Epithelial cell of esophagus (primary cell): Measurements from ENCODE around the gene IGFLR1.
A peak's percentile ranks its signal among the peaks of the same experiment; 100 is the strongest.

ENCODE experiments used
- DNase-seq: peaks from one replicate; pipeline ENCODE4 v3.0.0; 2010; ENCODE audit warnings: low read depth
- H3K4me3 ChIP-seq: 2 replicates; pipeline ENCODE4 v1.5.1; 2011; ENCODE audit warnings: mild to moderate bottlenecking, low read length, control low read depth
- TF ChIP-seq, protein P1 (sequence below): IDR thresholded peaks from 2 replicates; pipeline ENCODE4 v1.5.1; 2011; ENCODE audit warnings: low read depth, mild to moderate bottlenecking, low read length, control low read depth, inconsistent platforms; ENCODE audit not compliant: insufficient read depth; ENCODE audit errors: missing control alignments

Gene IGFLR1

DNA sequence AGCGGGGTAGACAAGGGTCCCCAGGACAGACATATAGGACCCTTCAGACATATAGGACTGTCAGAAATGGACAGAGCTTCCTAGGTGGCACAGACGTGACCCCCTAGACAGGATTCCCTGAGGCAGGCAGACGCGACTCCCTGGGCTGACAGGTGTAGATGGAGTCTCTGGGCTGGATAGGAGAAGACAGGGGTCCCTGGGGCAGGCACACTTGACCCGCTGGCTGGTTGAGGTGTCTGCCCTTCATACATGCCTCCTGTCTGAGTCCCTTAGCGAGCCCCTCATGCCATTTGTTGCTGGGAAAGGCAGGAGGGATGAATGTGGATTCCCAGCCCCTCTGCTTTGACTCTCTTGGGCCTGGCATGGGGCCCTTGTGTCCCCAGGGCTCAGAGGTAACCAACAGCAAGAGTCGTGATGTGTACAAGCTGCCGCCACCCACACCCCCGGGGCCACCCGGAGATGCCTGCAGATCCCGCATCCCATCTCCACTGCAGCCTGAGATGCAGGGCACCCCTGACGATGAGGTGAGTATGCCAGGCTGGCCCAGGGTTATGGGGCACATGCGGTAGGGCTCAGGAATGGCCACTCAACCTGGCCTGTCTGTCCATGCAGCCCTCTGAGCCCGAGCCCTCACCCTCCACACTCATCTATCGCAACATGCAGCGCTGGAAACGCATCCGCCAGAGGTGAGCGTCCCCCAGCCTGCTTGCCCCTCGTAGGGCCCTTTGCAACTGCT lies 11.6 kb upstream of the IGFLR1 start:
- no peak for DNase-seq
- TF ChIP-seq, protein P1, sequence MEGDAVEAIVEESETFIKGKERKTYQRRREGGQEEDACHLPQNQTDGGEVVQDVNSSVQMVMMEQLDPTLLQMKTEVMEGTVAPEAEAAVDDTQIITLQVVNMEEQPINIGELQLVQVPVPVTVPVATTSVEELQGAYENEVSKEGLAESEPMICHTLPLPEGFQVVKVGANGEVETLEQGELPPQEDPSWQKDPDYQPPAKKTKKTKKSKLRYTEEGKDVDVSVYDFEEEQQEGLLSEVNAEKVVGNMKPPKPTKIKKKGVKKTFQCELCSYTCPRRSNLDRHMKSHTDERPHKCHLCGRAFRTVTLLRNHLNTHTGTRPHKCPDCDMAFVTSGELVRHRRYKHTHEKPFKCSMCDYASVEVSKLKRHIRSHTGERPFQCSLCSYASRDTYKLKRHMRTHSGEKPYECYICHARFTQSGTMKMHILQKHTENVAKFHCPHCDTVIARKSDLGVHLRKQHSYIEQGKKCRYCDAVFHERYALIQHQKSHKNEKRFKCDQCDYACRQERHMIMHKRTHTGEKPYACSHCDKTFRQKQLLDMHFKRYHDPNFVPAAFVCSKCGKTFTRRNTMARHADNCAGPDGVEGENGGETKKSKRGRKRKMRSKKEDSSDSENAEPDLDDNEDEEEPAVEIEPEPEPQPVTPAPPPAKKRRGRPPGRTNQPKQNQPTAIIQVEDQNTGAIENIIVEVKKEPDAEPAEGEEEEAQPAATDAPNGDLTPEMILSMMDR, result no peak
- no peak overlapping the region for H3K4me3 ChIP-seq

DNA sequence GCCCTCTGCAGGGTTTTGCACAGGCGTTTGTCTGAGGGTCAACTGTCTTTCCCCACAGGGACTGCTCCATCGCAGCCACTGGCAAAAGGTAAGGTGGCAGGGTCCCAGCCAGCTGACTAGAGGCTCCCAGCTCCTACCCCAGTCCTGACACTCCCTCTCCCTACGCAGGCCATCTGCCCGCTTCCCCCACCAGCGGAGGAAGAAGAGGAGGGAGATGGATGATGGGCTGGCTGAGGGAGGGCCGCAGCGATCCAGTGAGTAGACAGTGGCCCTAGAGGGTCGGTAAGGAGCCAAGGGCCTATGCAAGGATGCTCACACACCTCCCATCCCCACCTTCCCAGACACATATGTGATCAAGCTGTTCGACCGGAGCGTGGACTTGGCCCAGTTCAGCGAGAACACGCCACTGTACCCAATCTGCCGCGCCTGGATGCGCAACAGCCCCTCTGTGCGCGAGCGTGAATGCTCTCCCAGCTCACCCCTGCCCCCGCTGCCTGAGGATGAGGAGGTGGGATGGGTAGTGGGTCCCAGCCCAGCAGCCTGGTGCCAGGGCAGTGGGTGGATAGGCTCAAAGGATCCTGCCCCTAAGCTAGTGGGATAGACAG lies 10.6 kb upstream of the IGFLR1 start:
- TF ChIP-seq, protein P1, result no peak
- H3K4me3 ChIP-seq, result no peak overlapping the region
- no peak for DNase-seq

DNA sequence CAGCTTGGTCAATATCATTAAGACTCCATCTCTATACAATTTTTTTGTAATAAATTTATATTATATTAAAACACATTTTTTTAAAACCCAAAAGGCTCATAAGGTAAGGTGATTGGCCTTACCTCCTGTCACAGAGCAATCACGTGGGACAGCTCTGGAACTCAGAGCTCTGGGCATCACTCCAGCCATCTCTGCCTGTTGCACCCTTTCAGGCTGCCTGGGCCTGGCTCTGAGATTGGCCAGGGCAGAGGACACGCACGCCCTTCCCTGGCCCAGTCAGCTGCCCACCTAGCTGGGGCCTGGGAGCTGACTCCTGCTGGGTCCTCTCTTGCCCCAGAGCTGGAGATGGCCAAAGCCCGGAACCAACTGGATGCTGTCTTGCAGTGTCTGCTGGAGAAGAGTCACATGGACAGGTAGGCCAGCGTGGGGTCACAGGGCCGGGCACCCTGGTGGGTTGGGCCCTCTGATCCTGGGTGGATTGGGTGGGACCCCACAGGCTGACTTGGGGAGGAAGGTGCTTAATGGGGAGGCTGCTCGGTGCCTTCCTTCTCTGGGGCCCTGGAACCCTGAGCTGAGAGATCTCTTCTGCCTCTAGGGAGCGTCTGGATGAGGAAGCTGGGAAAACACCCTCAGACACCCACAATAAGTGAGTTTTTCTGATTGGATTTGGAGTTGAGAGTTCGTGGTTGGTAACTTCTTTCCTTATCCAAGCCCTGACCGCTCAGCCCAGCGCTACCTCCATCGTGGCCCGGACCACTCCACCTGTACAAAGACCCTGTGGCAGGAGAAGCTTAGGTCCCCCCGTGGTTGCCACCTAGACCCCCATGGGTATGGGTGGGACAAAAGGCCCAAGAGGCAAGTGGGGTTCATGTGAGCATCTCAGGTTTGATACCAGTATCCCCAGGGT lies 9.8 kb upstream of the IGFLR1 start:
- no peak overlapping the region for H3K4me3 ChIP-seq
- TF ChIP-seq, protein P1, result no peak
- no peak for DNase-seq

DNA sequence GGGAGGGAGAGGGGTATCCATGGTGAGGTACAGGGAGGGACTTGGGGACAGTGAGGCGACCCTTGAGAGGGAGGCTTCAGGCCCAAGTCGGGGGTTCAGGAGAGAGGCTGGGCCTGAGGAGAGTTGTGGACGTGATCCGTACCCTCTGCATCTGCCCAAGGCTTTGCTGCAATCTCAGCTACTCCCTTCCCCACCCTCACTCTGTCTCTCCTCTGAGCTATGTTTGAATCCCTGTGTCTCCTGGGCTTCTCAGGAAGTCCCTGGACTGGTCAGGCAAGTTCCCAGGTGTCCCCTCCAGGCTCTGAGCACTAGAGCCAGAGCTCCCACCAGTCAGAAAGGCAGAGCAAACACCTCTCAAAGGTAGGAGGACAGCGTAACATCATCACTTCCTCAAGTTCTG lies 7.9 kb upstream of the IGFLR1 start:
- peak; percentile 22 for DNase-seq
- TF ChIP-seq, protein P1, result no peak
- H3K4me3 ChIP-seq, result no peak overlapping the region

DNA sequence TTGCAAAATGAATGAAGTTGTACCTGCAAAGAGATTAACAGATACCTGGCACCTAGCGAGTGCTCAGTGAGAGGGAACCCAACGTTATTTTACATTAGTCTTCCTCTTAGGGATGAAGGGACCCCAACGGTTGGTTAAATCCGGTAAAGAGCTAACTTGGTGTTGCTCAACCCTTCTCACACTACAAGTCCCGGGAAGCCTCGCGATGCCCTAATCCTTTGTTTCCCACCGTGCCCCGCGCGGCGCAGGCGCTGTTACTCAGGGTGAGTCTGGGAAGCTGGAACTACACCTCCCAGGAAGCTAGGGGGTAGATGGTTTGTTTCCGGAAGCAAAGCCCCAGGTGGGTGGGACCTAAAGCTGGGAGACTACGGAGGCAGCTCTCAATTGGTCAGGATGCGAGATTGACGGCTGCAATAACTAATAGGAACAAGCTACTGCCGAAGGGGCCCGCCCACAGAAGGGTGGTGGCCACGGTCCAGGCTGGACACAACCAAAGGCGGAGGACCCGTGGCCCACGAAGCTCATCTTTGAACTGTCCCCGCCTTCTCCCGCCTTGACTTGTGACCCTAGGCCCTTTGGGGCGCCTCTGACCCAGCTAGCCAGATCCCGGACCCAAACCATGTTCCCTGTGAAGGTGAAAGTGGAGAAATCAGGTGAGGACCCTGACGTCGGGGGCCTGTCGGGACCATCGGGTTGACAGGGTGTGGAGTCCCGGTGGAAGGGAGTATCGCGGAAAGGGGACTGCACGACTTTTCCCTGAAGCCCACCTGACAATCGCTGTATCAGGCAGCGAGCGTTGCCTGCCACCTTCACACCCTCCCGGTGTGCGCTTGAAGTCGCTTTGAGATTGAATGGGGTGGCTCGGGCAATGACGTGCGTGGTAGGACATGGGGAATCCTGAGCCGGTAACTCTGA lies 6.1 kb upstream of the IGFLR1 start, which contains the start of gene LIN37:
Gene LIN37, plus strand, starts transcription at position 471 of the 915 bp plus-strand sequence. Its CDS starts 149 bp downstream, at position 620.
- TF ChIP-seq, protein P1, result no peak

DNA sequence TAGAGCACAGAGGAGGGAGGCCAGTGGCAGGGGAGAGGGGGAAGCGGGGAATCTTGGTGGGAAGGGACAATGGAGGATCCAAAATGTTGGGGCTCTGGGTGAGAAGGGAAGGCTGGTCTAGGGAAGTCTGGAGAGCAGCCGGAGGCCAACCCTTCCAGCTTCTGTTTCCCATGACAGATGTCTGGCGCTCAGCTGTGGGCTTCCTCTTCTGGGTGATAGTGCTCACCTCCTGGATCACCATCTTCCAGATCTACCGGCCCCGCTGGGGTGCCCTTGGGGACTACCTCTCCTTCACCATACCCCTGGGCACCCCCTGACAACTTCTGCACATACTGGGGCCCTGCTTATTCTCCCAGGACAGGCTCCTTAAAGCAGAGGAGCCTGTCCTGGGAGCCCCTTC lies 4.3 kb upstream of the IGFLR1 start:
- DNase-seq, result no peak
- TF ChIP-seq, protein P1, result no peak
- H3K4me3 ChIP-seq, result peak overlapping the region; percentile 92

More for the DNA sequence above, 6.1 kb upstream of the IGFLR1 start, which contains the start of gene LIN37:
- peak; percentile 99 for DNase-seq
- H3K4me3 ChIP-seq, result peak within 1 kb of the TSS; percentile 99
